Measurements from ENCODE around the gene APBA1.

APBA1 gene

GRCh38 chr9:69476016-69476415 lies 196.2 kb downstream of the APBA1 start:
- no peak for DNase-seq (ENCODE audit: low read depth in 2 of 2)

GRCh38 chr9:69474821-69475220 lies 197.3 kb downstream of the APBA1 start:
- no peak for DNase-seq (ENCODE audit: low read depth in 2 of 2)

- DNase-seq (ENCODE audit: low read depth in 2 of 2), result no peak
These were observed 200.0 kb downstream of the APBA1 start for GRCh38 chr9:69472101-69472620.

- no peak for DNase-seq (ENCODE audit: low read depth in 2 of 2)
These were observed 200.7 kb downstream of the APBA1 start for GRCh38 chr9:69471433-69471832.

GRCh38 chr9:69470186-69470977 lies 201.8 kb downstream of the APBA1 start:
- DNase-seq (ENCODE audit: low read depth in 2 of 2), result no peak

- no peak for DNase-seq (ENCODE audit: low read depth in 2 of 2)
These were observed 203.0 kb downstream of the APBA1 start for GRCh38 chr9:69469136-69469535.

GRCh38 chr9:69468380-69468779 lies 203.8 kb downstream of the APBA1 start:
- no peak for DNase-seq (ENCODE audit: low read depth in 2 of 2)

GRCh38 chr9:69466151-69466550 lies 206.0 kb downstream of the APBA1 start:
- DNase-seq (ENCODE audit: low read depth in 2 of 2), result no peak

- DNase-seq (ENCODE audit: low read depth in 2 of 2), result no peak
These were observed 206.7 kb downstream of the APBA1 start for GRCh38 chr9:69465473-69465872.

- DNase-seq (ENCODE audit: low read depth in 2 of 2), result no peak
These were observed 208.6 kb downstream of the APBA1 start for GRCh38 chr9:69463497-69464068.

- DNase-seq (ENCODE audit: low read depth in 2 of 2), result no peak
These were observed 209.8 kb downstream of the APBA1 start for GRCh38 chr9:69462394-69462793.

- DNase-seq (ENCODE audit: low read depth in 2 of 2), result no peak
These were observed 210.9 kb downstream of the APBA1 start for GRCh38 chr9:69461103-69461887.

GRCh38 chr9:69460012-69460411 lies 212.2 kb downstream of the APBA1 start:
- no peak for DNase-seq (ENCODE audit: low read depth in 2 of 2)

GRCh38 chr9:69458176-69458575 lies 214.0 kb downstream of the APBA1 start:
- no peak for DNase-seq (ENCODE audit: low read depth in 2 of 2)

- DNase-seq (ENCODE audit: low read depth in 2 of 2), result no peak
These were observed 216.0 kb downstream of the APBA1 start for GRCh38 chr9:69456201-69456600.

GRCh38 chr9:69455311-69455710 lies 216.9 kb downstream of the APBA1 start:
- DNase-seq (ENCODE audit: low read depth in 2 of 2), result no peak

- no peak for DNase-seq (ENCODE audit: low read depth in 2 of 2)
These were observed 217.8 kb downstream of the APBA1 start for GRCh38 chr9:69454321-69454720.

- DNase-seq (ENCODE audit: low read depth in 2 of 2), result no peak
These were observed 218.4 kb downstream of the APBA1 start for GRCh38 chr9:69453746-69454145.

- DNase-seq (ENCODE audit: low read depth in 2 of 2), result no peak
These were observed 219.9 kb downstream of the APBA1 start for GRCh38 chr9:69452110-69452782.

- DNase-seq (ENCODE audit: low read depth in 2 of 2), result no peak
These were observed 225.7 kb downstream of the APBA1 start for GRCh38 chr9:69446496-69446895.

GRCh38 chr9:69445251-69445650 lies 226.9 kb downstream of the APBA1 start:
- no peak for DNase-seq (ENCODE audit: low read depth in 2 of 2)

GRCh38 chr9:69444791-69445190 lies 227.4 kb downstream of the APBA1 start:
- DNase-seq (ENCODE audit: low read depth in 2 of 2), result no peak

Measured in activated CD8-positive, alpha-beta memory T cell treated with anti-CD3 and anti-CD28 coated beads for 4 hours (primary cell).